Choroid plexus epithelial cell (primary cell): Measurements from ENCODE around the gene GPRIN1.

Experiments used
- DNase-seq: peaks from one replicate; pipeline ENCODE4 v3.0.0-alpha.2; 2010; ENCODE audit warnings: low read depth
- H3K4me3 ChIP-seq: 2 replicates; pipeline ENCODE4 v1.5.1; 2011; ENCODE audit warnings: low read depth, mild to moderate bottlenecking, control low read depth, low read length, moderate library complexity
- TF ChIP-seq, protein P1 (sequence below): conservative IDR thresholded peaks from 2 replicates; pipeline ENCODE4 v1.5.1; 2011; ENCODE audit warnings: low read depth, mild to moderate bottlenecking, control low read depth, inconsistent platforms, low read length, moderate library complexity

Gene GPRIN1

DNA sequence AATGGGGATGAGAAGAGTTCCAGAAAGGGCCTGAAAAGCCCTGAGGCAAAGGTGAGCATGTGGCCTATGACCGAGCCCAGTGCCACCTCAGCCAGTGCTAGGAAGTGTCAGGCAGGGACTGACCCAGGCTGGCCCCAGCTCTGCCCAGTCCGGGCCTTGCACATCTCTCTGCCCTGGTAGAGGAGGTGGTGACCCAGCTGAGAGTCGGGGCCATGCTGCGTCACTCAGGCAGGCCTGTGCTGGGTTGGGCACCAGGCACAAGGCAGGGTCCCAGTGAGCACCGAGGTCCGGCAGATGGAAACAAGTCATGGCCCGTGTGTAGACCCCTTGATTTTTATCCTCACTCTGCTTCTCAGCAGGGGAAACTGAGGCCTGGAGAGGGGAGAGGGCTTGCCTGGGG lies 60.1 kb downstream of the GPRIN1 start:
- no peak overlapping the region for H3K4me3 ChIP-seq
- no peak for DNase-seq
- TF ChIP-seq, protein P1, sequence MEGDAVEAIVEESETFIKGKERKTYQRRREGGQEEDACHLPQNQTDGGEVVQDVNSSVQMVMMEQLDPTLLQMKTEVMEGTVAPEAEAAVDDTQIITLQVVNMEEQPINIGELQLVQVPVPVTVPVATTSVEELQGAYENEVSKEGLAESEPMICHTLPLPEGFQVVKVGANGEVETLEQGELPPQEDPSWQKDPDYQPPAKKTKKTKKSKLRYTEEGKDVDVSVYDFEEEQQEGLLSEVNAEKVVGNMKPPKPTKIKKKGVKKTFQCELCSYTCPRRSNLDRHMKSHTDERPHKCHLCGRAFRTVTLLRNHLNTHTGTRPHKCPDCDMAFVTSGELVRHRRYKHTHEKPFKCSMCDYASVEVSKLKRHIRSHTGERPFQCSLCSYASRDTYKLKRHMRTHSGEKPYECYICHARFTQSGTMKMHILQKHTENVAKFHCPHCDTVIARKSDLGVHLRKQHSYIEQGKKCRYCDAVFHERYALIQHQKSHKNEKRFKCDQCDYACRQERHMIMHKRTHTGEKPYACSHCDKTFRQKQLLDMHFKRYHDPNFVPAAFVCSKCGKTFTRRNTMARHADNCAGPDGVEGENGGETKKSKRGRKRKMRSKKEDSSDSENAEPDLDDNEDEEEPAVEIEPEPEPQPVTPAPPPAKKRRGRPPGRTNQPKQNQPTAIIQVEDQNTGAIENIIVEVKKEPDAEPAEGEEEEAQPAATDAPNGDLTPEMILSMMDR = no peak

- H3K4me3 ChIP-seq = no peak within 1 kb of the TSS
- DNase-seq = no peak
- TF ChIP-seq, protein P1 = no peak
Observed at GRCh38 chr5:176548967-176549444, 61.0 kb downstream of the GPRIN1 start, which contains the start of gene CDHR2. TSS of gene CDHR2 (plus strand) at chr5:176549342. CDS start at chr5:176565353, 16,011 bp downstream.

DNA sequence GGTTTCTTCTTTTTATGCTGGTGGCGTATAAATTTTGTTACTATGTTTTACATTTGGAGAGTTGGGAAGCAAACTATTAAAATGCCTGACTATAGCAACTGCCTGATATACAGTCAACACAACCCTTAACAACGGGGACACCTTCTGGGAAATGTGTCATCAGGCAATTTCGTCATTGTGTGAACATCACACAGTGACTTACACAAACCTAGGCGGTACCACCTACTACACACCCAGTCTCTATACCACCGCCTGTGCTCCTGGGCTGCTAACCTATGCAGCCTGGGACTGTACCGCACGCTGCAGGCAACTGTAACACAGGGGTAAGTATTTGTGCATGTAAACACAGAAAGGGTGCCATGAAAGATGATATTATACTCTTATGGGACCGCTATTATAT lies 62.2 kb downstream of the GPRIN1 start:
- TF ChIP-seq, protein P1 = no peak
- H3K4me3 ChIP-seq = no peak overlapping the region
- DNase-seq = no peak
